HG03457 (cell line): ENCODE results near the gene ATOH8.

ENCODE experiments used
- ATAC-seq: cut with Tn5 transposase; IDR thresholded peaks from one replicate; pipeline ENCODE4 v1.9.1; 2021; ENCODE audit warnings: moderate number of reproducible peaks; ENCODE audit not compliant: unreplicated experiment

Gene ATOH8

DNA sequence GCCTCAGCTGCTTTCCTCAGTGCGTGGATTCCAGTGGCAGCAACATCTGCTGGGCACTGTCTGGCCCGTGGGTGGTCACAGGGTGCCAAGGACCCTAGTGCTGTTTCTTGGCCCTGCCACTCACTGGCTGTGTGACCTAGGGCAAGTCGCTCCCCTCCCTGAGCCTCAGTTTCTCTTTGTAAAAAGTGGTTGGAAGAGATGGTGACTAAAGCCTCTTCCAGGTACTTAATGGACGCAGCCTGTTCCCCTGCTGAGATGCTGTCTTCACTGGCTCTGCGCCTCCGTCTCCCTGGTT, 42.2 kb downstream of the ATOH8 start:
- ATAC-seq: no peak

DNA sequence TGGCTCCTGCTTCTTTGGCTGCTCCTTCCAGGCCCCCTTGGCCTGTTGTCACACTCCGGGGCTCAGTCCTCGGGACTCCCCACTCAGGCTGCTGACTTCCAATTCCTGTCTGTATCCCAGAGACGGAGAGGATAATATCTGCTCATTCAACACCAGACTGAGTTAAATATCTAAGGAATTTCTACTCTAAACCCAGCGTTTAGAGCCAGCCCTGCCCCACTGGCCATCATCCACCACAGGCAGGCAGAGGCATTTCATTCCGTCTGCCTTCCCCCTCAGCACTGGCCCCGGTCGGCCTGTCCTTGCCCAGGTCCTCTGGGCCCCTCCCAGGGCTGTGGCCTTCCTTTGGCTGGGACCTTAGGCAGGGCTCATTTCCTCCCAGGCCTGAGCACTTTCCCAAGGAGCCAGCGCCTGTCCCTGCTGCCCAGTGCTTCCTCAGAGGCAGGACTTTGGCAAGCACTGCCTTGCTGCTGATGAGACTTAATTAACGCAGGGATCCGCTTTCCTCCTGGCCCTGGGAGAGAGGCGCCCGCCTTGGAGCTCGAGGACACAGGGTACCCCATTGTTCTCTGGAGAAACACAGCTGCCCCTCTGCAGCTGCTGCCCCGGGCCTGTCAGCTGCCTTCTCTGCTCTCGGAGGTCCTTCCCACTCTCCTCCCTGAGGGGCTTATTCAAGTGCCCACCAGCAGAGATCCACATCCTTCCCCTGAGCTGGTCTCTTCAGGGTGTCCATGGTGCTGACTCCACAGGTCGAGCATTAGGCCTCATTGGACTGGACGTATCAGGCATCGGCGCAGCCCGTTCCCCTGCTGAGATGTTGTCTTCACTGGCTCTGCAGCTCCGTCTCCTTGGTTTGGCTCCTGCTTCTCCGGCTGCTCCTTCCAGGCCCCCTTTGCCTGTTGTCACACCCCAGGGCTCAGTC, 42.8 kb downstream of the ATOH8 start:
- ATAC-seq: no peak

DNA sequence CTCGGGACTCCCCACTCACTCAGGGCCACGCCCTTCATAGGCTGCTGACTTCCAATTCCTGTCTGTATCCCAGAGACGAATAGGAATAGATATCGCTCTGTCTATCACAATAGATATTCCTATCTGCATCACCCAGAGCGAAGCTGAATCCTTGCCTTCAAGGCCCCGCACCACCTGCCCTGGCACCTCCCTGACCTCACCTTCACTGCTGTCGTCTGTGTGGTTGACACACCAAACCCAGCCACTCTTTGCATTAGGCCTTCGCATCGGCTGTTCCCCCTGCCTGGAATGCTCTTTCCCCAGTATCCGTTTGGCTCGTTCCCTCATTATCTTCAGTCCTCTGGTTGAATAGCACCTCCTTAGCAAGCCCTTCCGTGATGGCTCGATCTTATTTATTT, 43.5 kb downstream of the ATOH8 start:
- ATAC-seq: no peak

DNA sequence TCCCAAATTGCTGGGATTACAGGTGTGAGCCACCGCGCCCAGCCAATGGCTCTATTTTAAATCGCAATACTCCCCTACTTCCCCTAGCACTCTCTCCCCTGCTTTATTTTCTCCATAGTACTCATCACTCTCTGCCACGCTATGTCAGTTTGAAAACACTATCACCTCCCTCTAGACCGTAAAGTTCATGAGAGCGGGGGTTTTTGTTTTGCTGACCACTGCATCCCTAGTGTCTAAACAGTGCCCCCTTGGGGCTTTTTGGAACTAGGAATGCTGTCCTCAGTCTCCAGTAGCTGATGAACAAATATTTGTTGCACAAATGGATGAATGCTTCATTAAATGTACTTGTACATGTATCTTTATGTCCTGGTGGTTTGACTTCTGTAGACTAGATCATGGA, 44.1 kb downstream of the ATOH8 start:
- ATAC-seq: no peak

DNA sequence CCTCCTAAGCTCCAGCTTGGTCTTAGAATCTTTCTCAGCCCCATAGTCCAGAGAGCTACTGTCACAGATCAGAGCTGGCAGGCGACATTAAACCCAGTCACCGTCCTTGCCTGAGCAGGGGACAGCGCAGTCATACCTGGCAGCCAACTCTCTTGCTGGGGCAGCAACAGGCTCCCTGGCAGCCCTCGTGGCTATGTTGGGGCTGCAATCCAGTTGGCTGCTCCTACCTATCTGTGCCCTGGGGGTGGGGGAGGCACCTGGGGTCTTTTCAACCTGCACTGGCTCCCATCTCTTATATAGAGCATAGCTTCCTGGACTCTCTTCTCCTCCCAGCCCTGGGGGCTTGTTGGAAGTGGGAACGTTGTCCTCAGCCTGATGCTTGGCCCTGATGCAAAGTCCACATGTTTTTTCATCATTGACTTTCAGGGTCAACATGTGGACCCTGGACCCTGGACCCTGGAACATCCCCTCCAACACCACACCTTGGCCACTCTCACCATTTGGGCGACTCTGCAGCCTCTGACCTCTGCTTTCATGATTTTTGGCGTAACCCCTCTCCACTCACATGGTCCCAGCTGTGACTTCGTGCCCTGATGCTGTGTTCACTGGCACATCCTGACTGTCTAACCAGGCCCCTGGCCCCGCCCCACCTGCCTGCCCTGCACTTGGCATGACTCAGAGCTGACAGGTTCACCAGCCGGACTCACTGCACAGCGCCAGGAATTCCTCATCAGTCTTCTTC, 45.6 kb downstream of the ATOH8 start:
- ATAC-seq: no peak

DNA sequence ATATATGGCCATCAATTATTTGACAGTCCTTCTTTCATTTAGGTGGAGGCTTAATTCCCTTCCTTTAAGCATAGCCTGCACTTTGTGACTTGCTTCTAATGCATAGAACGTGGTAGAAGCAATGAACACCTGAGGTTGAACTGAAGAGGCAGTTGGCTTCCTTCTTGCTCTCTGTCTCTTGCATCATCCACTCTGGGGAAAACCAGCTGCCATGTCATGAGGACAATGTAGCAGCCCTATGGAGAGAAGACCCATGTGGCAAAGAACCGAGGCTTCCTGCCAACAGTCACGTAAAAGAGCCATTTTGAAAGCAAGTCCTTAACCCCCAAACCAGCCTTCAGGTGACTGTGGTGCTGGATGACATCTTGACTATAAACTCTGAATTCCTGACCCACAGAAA, 46.8 kb downstream of the ATOH8 start:
- ATAC-seq: no peak

DNA sequence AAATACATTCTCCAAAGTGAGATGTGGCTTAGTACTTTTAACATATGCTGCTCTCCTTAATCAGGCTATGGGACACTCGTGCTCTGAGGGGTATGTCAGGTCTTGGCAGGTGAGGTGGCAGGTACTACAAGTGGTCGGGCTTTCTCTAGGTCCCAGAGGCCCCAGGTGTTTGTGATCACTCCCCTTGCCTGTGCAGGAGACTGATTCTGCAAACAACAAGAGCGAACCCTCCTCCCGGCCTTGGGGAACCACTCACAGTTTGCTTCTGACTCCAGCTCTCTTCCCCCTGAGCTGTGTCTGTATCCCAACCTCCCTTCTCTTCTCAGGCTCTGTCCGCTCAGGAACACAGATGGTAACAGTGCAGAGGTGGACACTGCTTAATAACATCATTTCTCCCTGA, 48.1 kb downstream of the ATOH8 start:
- no peak for ATAC-seq

DNA sequence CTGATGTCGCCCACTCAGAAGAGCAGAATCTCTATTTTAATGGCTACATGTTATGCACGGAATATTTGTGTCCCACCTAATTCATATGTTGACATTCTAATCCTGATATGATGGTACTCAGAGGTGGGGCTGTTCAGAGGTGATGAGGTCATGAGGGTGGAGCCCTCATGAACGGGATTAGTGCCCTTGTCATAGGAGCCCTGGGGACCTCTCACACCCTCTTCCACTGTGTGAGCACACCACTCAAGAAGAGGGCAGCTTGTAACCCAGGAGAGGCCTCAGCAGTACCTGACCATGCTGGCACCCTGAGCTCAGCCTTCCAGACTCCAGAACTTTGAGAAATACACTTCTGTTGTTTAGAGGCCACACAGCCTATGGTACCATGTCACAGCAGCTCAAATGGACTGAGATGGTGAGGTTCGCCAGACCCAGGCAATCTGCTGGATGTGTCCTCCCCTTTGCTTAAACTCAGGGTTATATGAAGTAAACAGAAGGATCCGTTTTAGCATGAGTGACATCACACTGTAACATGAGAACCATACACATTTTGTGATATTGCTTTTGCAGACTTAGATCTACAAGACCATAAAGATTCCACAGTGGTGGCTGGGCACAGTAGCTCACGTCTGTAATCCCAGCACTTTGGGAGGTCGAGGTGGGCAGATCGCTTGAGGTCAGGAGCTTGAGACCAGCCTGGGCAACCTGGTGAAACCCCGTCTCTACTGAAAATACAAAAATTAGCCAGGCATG, 48.7 kb downstream of the ATOH8 start:
- ATAC-seq: no peak

DNA sequence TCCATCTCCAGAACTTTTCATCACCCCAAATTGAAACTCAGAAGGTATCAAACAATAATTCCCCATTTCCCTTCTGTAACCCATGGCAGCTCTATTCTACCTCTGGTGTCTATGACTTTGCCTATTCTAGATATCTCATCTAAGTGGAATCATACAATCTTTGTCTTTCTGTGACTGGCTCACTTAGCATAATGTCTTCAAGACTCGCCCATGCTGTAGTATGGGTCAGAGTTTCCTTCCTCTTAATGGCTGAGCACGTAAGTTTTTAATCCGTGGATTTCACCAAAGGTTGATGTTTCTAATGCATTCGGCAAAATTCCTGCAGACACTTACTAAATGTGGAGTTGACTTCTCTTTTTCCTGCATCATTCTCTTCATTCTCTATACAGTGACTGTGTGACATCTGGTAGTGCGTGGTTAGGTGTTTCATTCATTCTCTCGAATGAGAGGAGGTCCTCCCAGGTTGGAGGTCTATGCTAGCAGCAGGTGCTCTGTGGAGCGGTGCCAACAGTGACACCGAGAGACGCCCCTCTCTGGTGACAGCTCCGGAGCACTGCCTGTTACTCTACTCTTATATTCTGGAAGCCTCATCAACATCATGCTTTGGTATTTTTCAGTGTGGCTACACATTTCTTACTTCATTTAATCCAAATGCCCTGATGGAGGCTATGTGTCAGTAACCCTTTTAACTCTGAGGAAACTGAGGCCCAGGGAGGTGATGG, 50.1 kb downstream of the ATOH8 start:
- ATAC-seq: no peak

DNA sequence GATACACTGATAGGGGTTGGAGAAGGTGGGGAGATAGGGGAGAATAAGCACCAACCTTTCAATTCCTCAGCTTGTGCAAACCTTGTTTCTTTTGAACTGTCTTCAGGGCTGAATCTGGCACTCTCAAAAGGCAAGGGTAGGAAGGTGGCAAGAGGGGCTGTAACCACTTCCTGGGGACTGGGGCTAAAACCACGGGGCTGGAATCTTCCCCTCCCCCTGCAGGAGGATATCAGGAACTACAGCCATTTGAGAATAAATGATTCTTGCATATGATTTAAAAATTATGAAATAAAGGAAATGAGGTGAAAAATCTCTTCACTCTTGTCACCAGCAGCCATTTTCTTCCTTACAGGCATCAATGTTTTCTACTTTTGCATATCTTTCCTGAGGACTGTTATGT, 50.8 kb downstream of the ATOH8 start:
- ATAC-seq: no peak

DNA sequence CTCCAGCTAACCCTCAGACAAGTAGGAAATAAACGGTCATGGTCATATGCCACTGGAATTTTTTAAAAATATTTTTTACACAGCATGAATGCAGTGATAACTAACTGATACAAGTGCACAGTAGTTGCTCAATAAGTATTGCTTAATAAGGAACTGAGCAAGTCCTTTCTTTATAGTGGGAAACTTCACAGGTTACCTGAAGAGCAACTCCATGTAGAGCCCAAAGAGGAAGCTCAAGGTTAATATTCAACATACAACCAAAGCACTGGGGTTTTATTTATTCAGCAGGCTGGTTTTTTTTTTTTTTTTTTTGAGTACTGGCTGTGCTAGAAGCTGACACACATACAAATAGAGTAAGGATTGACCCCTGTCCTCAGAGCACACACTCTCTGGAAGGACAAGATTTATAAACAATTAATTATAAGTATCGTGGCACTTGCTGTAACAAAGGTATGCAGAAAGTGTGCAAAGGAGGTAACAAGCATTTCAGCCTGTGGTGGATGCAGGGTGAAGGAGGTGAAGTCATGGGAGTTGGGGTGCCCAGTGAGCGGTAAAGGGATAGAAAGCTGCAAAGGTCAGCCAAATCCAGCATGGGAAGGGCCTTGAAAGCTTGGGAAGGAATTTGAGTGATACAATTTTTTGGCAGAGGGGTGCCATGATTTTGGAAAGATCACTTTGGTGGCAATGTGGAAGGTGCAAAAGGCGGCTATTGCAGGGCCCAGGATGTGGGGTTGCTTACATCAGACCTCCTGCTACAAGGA, 52.7 kb downstream of the ATOH8 start:
- ATAC-seq: no peak

DNA sequence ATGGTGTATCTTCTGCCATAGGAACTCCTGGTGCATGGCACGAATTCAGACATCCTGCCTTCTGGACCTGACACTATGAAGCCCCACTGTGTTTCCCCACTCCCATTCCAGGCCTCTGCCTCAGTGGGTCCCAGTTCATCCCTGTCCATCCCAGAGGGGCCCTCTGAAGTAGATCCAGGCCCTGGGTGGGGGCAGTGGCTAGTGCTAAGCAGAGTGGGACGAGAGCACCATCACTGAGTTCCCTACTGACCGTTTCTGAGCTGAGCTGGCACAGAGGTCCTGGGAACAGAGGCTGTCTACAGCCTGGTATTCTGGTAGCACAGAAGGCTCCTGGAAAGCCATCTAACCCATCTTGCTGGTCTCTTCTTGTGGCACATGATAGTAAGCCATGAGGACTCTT, 54.0 kb downstream of the ATOH8 start:
- ATAC-seq: no peak

DNA sequence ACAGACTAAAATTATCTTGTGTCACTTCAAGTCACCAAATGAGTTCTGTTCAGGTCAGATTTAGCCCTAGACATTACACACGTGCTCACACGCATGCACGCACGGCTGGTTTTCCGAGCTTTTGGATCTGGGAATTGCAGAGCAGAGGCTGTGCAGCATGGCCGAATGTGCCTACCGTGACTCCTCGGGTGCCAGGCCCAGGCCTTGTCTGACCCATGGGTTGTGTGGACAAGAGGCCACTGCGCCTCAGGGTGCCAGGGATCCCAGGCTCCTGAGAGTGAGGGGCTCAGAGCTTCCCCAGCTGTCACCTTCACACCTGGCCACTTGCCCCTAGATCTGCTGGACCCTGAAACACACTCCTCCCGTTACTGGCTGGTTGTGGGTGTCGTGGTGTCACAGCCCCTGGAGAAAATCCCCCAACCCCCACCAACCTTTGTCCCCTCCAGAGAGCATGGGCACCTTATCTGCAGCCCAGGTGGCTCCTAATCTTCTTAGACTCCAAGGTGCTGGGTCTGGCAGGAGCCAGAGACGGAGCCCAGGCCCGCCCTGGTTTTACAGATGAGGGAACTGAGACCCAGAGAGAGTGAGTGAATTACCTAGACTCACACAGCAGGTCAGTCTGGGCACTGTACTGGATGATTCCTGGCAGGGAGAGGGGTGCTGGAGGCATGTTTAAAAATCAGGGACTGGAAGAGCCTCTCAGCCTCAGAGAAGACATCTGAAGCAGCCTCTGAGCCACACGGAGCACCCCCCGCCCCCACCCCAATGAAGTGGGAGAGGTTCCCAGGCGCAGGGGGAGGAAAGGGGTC, 56.8 kb downstream of the ATOH8 start:
- no peak for ATAC-seq

DNA sequence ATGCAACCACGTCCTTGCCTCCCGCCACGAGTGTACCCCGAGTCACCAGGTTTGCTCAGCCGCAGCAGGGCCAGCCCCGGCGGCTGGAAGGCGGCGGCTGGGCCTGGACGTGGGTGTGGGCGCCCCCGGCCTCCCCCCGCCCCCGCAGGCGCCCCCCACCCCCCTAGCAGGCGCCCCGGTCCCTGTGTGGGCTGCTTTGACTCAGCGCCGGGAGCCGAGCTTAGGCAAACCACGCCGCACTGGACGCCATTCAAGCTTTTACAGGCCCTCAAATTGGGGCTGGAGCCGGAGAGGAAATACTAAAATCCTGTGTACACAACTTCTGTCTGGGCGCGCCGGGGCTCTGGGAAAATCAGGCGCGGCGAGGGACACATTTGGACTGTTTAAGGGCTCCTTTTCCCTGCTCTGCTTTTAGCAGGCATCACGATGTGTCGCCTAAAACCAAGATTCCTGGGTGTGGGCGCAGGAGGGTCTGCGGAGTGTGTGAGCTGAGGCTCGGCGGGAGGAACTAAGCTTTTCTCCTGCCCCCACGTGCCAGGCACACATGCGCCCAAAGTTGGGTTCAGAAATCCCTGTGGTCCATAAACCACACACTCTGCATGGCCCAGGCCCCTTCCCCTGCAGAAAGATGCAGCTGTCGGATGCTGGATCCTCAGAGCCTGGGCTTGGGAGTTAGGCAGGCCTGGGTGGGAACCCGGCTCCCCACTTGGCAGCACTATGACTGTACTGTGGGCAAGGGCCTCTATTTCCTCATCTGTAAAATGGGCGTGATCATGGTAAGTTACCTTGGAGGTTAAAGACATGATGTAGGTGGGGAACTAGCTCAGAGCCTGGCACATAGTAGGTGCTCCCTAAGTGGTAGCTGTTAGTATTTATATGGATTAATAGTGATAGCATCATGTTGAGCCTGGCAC, 57.6 kb downstream of the ATOH8 start:
- no peak for ATAC-seq

DNA sequence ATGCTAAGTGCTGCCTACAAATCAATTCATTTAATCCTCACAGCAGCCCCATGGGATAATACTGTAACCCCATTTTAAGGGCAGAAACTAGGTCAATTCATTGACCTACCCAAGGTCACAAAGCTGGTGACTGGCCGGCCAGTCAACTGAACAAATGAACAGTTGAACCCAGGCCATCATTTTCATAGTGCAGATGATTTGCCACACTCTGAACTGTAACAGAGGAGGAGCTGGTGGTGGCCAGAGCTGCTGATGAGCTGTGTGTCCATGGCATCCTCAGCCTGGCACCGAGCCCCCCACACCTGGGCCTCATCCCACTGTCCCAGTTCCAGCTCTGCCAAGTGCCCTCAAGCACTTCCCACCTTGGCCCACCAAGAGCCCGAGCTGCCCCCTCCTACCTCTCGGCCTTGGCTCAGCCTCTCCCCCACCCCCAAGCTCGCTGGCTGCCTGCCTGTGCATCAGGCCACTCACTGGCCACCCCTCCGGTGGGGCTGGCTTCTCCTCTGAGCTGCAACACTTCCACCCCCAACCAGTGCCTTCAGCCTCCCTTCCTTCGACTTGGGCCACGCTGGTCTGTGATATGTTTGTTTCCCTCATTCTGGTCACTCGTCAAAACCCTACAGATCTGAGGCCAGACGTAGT, 58.4 kb downstream of the ATOH8 start:
- ATAC-seq: no peak

DNA sequence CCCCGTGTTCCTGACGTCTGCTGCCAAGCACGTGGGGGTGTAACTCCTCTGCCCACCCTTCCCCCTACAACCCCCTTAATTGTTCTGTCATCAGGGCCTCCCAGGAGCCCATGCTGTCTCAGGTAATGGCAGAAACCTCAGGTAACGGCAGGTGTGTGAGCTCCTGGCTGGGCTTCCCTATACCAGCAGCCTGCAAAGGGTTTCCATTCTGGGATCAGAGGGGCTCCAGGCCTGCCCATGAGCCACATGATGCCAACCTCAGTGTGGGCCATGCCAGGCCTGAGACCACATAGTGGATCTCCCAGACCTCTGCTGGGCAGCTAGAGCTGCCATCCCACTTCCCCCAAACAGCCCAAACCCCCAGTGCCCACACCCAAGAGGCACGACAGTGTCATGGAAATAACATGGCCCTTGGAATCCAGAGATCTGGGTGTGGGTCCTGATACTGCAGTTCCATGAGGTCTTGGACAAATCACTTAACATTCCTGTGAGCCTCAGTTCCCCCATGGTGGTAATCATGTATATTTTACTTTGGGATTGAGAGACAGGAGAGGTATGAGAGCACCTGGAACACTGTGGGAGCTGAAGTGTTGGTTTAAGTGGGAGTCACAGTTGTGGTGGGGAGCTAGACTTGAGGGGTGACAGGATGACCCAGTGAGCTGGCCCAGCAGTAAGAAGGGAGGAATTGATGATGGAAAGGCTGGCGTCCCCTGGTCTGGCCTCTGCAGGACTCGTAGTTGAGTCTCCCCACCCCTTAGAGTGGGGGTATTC, 59.6 kb downstream of the ATOH8 start:
- ATAC-seq: no peak
